Measurements from ENCODE around the gene HIGD2A.

DNA sequence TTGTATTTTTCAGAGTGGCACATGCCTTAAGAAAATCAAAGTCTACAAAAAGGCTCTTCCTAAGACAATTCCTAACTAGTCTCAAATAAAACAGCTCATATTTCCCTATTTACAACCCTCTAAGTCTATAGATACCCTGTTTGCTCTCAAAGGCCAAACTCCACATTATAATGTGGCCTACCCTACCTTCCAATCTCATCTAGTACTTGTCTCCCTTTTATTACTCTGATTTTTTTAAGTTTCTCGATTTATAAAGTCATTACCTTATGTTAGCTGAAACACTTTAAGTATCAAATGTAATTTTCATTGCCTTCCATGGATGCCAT lies 46.4 kb upstream of the HIGD2A start:
- TF ChIP-seq EZH2 (IDR thresholded peaks at IDR 0.05) (no peak), POLR2AphosphoS5 (IDR thresholded peaks at IDR 0.05; ENCODE audit: borderline replicate concordance, low read depth, low read length) (no peak), FOXP2 (optimal IDR thresholded peaks at IDR 0.05; ENCODE audit: control extremely low read depth, extremely low read length, insufficient read depth) (no peak)
